NK-92 (cell line): ENCODE results near the gene SLC16A13.
"Not testable (repeated sequence)": the region's sequence is repeated elsewhere in the genome, so short reads cannot be mapped to it uniquely, and the experiment has no call there.

Experiments used
- DNase-seq: peaks from one replicate; lab custom pipeline; 2025; ENCODE audit not compliant: unreplicated experiment; lab: John Stamatoyannopoulos, UW

Gene SLC16A13

GRCh38 chr17:7058831-7059447, 23.1 kb downstream of the SLC16A13 start:
- no peak for DNase-seq

GRCh38 chr17:7060165-7060891, 24.5 kb downstream of the SLC16A13 start:
- no peak for DNase-seq

DNA sequence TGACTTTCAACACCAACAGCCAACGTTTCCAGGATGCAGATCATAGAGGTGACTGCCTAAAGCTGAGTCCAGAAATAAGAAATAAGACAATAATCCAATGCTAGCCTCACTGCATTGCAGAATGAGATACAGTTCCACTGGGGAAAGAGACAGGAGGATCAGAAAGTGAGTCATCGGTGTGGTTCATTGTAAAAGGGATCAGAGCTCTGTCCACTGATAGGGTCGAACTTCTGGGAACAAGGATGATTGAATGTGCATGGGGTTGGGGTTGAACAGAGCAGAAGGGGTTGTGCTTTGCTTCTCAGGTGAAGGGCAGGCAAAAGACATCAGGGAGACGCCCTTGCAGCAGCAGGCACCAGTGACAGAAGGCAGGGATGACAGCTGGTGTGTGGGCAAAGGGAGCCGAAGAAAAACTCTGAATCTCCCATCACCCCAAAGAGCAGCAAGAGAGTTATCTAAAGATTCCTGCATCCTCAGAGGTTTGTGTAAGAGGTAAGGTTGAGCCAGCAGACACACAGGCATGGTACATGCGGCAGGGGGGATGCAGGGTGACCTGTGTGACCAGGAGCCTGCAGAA, 27.8 kb downstream of the SLC16A13 start:
- DNase-seq = no peak

- DNase-seq = no peak
Measured at GRCh38 chr17:7064261-7064660, 28.4 kb downstream of the SLC16A13 start.

DNA sequence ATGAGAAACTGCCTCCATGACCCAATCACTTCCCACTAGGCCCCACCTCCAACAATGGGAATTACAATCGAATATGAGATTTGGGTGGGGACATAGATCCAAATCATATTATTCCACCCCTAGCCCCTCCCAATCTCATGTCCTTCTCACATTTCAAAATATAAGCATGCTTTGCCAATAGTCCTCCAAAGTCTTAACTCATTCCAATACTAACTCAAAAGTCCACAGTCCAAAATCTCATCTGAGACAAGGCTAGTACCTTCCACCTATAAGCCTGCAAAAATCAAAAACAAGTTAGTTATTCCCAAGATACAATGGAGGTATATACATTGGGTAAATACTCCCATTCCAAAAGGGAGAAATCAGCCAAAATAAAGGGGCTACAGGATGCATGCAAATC, 31.4 kb downstream of the SLC16A13 start:
- no peak for DNase-seq

DNA sequence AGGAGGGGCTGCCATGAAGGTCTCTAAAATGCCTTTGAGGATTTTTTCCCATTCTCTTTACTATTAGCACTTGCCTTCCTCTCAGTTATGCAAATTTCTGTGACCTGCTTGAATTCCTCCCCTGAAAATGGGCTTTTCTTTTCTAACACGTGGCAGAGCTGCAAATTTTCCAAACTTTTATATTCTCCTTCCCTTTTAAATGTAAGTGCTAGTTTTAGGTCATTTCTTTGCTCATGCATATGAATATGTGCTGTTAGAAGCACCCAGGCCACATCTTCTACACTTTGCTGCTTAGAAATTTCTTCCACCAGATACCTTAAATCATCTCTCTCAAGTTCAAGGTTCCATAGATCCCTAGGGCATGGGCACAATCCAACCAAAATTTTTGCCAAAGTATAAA, 32.5 kb downstream of the SLC16A13 start:
- DNase-seq = no peak

GRCh38 chr17:7070712-7071111, 34.9 kb downstream of the SLC16A13 start:
- DNase-seq = no peak

DNA sequence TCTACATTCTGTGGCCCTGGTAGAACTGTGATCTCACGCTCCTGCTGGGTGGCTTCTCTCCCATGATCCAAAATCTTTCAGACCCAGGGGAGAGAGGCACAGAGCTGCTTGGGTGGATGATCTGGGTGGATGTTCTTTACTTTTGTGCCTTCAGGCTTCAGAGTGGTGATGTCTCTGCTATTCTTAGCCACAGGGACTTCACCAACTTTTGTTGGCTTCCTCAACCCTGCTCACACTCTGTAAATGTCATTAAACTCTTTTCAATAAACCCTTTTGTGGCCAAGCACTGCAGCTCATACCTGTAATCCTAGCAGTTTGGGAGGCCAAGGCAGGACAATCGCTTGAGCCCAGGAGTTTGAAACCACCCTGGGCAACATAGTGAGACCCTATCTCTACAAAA, 36.6 kb downstream of the SLC16A13 start:
- no peak for DNase-seq

- no peak for DNase-seq
Measured at GRCh38 chr17:7074931-7075330, 39.1 kb downstream of the SLC16A13 start.

- no peak for DNase-seq
Measured at GRCh38 chr17:7077911-7078546, 42.2 kb downstream of the SLC16A13 start.

DNA sequence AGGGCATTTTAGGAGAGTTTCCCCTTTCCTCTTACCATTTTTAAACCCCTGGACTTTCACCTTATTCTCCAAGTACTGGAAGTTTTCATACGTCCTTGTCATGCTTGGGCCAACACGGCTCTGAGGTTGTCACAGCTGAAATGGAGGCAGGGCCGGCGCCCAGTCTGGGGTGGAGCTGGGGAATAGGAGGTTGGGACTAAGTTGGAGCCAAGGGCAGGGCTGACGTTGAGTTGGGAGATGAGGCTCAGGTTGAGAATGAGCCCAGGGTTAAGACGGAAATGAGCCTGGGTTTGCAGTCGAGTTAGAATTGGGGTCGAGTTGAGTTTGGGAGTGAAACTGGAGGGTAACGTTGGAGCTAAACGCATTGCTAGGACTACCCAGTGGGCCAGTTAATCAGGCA, 42.9 kb downstream of the SLC16A13 start:
- no peak for DNase-seq

DNA sequence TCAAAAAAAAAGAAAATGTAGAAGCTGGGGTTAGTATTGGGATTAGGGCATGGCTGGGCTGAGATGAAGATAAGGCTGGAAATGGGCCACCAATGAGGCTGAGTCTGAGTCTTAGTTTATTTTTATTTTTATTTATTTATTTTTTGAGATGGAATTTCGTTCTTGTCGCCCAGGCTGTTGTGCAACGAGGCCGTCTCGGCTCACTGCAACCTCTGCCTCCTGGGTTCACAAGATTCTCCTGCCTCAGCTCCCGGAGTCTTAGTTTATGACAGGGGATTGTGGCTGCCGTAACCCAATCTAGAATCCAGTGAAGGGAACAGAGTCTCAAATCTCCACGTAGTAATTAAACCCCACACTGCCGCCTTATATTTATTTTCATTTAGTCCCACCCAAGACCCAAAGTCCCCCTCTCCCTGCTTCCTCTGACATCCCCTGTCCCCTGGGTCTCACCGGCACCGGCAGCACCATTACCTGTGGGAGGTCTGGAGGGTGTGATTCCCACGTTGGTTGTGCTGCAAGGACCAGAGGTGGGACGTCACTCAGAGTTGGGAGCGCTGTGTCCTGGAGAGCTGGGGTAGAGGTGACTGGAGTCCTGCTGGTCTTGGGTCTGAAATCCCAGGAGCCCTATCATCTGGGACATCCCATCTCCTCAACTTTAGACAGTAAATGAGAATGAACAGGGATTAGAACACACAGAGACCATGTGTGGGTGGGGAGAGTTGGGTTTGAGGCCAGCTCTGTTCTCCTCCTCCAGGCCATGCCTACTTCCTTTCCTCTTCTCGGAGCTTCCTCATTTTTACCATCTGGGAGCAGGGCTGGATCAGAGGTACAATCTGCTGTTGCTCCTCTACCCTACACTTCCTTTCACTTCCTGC, 44.0 kb downstream of the SLC16A13 start, which contains the start of gene CLEC10A:
Gene CLEC10A, minus strand, starts transcription at position 671 of the 875 bp plus-strand sequence. CDS start 1,439 bp downstream, outside the sequence.
- DNase-seq = no peak

DNA sequence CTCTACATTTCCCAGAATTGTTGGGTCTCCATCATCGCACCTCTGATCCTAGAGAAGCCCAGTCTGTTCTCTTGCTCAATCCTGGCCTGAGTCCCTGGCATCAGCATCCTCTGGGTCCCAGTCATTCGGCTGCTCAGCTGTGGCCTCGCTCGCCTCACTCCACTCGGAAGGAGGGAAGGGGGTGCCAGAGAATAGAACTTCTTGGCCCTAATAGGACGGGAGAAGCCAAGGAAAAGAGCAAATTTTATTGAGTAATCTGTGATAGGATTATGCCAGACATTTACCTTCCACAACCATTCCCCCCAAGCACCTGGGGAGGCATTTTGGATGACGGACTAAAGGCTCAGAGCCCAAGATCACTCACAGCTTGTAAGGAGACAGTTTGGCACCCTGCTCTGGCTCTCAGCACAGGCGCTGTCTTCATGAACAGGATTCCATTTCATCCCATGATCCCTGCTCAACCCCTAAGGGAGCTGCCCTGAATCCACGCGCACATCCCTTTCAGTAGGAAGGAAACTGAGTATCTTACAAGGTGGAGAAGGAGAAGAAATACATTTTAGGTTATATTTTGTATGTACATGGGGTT, 44.7 kb downstream of the SLC16A13 start:
- DNase-seq = no peak

- no peak for DNase-seq
Measured at GRCh38 chr17:7081341-7082062, 45.7 kb downstream of the SLC16A13 start.

GRCh38 chr17:7083592-7083991, 47.8 kb downstream of the SLC16A13 start:
- no peak for DNase-seq

DNA sequence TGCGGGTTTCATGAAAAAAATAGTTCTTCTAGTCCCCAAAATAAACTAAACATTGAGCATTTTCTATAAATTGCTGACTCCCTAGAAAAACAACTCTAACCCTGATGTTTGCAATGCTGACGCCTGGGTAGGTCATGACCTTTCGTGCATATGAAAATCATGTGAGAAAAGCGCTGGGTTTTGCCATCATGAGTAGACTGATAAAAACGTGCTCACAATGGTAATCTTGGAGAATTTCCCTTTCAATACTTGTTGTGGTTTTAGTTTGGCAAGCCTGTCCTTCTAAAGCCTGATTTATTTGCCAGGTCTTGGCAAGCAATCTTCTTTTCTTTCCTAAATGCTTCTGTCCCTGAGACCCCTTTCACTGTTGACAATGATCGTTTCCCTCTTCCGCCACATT, 48.3 kb downstream of the SLC16A13 start:
- no peak for DNase-seq

- not testable (repeated sequence) for DNase-seq
Measured at GRCh38 chr17:7088442-7088841, 52.6 kb downstream of the SLC16A13 start.

GRCh38 chr17:7089570-7089969, 53.8 kb downstream of the SLC16A13 start:
- DNase-seq = not testable (repeated sequence)
